GM18505 (cell line): ENCODE results near the gene PIK3CD.
"Not testable (repeated sequence)": the region's sequence is repeated elsewhere in the genome, so short reads cannot be mapped to it uniquely, and the experiment has no call there.

ENCODE experiments used
- ATAC-seq: cut with Tn5 transposase; IDR thresholded peaks from one replicate; pipeline ENCODE4 v1.9.1; 2021; ENCODE audit not compliant: unreplicated experiment
- POLR2A ChIP-seq: IDR thresholded peaks from 4 replicates; pipeline ENCODE4 v1.6.1; 2011; ENCODE audit warnings: borderline replicate concordance; ENCODE audit not compliant: insufficient read depth, insufficient read length; ENCODE audit errors: extremely low read depth

The PIK3CD gene

DNA sequence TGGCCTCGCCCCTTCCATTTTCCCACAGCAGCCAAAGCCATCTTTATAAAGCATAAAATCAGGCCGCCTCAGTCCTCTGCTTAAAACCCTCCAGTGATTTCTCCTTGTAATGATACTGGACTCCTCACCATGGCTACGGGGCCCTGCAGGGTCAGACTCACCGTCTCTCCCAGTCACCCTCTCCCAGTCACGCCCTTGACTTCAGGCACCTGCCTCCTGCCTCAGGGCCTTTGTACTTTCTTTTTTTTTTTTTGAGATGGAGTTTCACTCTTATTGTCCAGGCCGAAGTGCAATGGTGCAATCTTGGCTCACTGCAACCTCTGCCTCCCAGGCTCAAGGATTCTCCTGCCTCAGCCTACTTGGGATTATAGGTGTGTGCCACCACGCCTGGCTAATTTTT lies 47.8 kb downstream of the PIK3CD start:
- no peak for ATAC-seq
- no peak for TF ChIP-seq POLR2A

DNA sequence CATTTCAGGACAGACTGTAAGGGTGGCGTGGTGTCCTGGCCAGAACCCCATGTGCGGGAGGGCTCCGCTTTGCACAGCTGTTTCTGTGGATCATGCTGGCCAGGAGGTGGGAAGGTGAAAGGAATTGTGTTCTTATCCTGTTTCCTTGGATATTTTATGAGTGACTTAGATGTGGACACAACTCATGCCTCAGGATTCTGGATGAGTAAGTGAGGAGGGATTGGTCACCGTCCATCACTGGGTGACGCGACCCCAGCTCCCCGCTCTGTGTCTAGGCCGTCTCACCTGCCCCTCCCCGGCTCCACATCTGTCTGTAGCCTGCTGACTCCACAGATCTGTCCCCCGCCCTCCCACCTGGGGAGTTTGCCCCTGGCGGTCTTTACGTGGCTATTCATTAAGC lies 48.8 kb downstream of the PIK3CD start:
- no peak for ATAC-seq
- TF ChIP-seq POLR2A: no peak

DNA sequence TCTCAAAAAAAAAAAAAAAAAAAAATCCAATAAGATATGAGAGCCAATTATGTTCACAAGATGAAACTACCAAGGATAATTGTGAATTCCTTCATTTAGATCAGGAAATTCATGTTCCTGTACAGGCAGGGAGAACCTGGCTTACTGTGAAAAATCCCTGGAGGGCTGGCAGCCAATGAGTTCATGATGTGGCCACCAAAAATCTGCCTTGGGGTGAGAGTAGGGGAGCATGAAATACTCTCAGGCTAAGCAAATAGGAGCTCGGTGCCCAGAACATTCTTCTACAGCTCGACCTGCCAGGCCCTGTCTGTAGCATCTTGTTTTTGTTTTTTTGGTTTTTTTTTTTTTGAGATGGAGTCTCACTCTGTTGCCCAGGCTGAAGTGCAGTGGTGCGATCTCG lies 50.1 kb downstream of the PIK3CD start:
- no peak for TF ChIP-seq POLR2A
- no peak for ATAC-seq

DNA sequence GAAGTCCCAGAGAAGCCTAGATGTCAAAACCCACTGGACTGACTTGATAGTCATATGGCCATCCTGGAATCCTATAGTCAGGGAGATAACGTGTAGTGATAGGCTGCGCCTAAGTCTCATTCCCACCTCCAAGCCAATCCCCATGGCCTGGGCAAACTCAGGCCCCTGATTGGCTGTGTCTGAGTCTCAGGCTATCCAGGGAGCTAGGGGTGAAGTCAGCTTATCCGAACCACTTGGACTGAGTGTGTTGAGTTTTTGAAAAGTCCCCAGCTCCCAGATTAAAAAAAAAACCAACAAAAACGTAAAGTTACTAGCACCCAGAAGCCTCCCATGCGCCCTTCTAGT lies 51.6 kb downstream of the PIK3CD start:
- no peak for TF ChIP-seq POLR2A

DNA sequence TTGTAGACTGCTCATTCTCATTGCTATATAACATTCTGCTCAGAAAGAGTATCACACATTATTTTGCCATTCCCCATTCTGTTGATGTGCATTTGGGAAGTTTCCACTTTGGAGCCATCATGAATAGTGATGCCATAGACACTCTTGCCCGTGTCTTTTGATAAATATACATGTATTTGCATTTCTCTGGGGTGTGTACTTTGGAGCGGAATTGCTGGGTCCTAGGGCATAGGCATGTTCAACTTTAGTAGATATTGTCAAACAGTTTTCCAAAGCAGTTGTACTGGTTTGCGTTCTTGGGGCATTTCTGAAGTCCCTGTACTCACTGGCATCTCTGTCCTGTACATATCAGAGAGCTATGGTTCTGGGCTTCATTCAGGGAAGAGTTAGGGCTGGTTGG lies 52.1 kb downstream of the PIK3CD start:
- no peak for TF ChIP-seq POLR2A
- ATAC-seq: no peak

More for the DNA sequence above, 51.6 kb downstream of the PIK3CD start:
- no peak for ATAC-seq

DNA sequence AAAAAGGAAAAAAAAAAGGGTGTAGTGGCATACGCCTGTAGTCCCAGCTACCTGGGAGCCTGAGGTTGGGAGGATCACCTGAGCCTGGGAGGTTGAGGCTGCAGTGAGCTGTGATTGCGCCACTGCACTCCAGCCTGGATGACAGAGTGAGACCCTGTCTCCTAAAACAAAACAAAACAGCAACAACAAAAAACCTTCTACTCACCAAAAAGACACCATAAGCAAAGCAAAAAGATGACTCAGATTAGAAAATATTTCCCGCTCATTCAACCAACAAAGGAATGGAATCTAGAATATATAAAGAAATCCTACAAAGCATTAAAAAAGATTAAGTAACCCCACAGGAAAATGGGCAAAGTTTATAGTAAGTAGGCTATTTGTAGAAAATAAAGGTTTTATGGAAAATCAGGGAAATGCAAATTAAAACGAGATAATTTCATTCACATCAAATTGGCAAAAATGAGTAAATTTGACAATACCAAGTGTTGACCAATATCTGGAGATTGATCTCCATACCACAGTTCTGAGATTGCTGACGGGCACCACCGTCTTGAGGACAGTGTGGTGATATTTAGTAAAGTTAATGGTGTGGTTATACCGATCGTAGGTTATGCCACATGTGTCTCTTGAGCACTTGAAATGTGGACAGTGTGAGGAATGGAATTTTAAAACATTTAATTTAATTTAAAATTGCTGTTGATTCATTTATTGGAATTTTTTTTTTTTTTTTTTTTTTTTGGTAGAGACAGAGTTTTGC lies 54.0 kb downstream of the PIK3CD start:
- no peak for ATAC-seq
- TF ChIP-seq POLR2A: no peak

DNA sequence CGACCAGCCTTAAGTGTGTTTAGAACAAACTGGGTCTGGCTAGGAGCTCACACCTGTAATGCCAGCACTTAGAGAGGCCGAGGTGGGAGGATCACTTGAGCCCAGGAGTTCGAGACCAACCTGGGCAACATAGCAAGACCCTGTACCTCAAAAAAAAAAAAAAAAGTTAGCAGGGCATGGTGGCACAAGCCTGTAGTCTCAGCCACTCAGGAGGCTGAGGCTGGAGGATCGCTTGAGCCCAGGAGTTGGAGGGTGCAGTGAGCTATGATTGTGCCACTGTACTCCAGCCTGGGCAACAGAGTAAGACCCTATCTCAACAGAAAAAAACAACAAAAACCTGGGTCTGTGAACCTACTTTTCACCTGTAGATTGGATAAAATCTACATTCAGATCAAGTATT lies 54.6 kb downstream of the PIK3CD start:
- ATAC-seq: no peak
- TF ChIP-seq POLR2A: no peak

DNA sequence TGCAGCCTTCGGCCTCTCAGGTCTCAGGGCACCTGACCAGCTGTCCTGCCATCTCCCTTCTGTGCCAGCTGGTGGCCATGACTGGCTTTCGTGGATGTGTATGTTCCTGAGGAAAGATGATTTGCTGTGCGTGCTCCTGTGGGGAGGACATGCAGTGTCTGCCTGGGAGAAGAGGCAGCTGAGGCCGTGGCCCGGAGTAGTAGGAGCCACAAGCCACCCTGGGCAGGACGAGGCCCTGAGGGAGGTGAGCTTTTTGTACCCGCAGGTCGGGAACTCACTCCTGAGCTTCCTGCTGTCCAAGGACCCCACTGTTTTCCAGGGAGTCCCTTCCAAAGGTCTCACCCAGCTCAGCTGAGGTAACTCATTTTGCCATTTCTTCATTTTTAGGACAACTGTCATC lies 58.5 kb downstream of the PIK3CD start:
- no peak for TF ChIP-seq POLR2A
- ATAC-seq: no peak

DNA sequence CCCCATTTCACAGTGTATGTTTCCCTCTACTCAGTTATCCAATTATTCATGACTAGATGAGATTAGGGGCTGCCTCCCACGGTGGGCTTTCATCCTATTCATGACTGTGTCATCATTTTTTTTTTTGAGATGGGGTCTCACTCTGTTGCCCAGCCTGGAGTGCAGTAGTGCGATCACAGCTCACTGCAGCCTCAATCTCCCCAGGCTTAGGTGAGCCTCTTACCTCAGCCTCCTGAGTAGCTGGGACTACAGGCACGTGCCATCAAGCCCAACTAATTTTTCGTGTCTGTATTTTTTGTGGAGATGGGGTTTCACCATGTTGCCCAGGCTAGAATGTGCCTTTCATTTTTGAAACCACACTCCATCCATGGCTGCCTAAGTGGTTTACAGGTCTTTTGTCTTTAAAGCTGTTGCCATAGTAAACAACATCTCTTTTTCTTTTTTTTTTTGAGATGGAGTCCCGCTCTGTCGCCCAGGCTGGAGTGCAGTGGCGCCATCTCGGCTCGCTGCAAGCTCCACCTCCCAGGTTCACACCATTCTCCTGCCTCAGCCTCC lies 60.0 kb downstream of the PIK3CD start:
- ATAC-seq: no peak

DNA sequence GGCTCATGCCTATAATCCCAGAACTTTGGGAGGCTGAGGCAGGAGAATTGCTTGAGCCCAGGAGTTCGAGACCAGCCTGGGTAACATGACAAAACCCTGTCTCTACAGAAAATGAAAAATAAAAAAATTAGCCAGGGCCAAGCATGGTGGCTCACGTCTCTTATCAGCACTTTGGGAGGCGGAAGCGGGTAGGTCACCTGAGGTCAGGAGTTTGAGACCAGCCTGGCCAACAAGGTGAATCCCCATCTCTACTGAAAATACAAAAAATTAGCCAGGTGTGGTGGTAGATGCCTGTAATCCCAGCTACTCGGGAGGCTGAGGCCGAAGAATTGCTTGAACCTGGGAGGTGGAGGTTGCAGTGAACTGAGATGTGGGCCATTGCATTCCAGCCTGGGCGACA lies 61.2 kb downstream of the PIK3CD start:
- ATAC-seq: not testable (repeated sequence)

More for the DNA sequence above, 60.0 kb downstream of the PIK3CD start:
- TF ChIP-seq POLR2A: no peak

DNA sequence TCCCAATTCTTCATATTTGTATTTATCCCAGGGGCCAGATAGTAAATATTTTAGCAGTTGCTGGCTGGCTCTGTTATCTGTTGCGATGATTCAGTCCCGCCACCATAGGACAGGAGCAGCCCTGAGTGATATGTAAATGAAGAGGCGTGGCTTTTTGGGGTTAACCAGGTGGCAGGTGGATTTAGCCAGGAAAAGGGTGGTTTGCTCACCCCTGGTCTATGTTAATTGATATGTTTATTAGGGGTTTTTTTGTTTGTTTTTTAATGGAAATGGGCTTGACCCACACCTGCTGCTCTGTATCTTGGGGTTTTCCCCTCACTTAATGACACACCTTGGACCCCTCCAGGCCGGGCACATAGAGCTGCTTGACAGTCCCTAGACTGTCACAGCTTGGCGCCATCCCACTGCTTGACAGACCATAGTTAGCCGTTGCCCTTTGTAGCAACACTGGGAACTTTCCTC lies 62.8 kb downstream of the PIK3CD start:
- no peak for TF ChIP-seq POLR2A

DNA sequence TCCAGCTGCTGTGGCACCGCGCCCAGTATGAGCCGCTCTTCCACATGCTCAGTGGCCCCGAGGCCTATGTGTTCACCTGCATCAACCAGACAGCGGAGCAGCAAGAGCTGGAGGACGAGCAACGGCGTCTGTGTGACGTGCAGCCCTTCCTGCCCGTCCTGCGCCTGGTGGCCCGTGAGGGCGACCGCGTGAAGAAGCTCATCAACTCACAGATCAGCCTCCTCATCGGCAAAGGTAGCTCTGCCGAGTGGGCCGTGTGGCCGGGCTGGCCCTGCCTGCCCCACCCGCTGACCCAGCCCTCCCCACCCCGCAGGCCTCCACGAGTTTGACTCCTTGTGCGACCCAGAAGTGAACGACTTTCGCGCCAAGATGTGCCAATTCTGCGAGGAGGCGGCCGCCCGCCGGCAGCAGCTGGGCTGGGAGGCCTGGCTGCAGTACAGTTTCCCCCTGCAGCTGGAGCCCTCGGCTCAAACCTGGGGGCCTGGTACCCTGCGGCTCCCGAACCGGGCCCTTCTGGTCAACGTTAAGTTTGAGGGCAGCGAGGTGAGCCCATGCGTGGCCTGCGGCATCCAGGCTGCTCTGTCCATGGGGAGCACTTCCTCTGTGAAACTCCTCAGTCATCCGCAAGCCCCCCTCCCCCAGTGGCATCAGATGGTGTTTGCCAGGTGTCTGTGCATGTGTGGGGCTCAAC lies 64.2 kb downstream of the PIK3CD start:
- no peak for ATAC-seq
- TF ChIP-seq POLR2A: no peak

More for the DNA sequence above, 62.8 kb downstream of the PIK3CD start:
- no peak for ATAC-seq

DNA sequence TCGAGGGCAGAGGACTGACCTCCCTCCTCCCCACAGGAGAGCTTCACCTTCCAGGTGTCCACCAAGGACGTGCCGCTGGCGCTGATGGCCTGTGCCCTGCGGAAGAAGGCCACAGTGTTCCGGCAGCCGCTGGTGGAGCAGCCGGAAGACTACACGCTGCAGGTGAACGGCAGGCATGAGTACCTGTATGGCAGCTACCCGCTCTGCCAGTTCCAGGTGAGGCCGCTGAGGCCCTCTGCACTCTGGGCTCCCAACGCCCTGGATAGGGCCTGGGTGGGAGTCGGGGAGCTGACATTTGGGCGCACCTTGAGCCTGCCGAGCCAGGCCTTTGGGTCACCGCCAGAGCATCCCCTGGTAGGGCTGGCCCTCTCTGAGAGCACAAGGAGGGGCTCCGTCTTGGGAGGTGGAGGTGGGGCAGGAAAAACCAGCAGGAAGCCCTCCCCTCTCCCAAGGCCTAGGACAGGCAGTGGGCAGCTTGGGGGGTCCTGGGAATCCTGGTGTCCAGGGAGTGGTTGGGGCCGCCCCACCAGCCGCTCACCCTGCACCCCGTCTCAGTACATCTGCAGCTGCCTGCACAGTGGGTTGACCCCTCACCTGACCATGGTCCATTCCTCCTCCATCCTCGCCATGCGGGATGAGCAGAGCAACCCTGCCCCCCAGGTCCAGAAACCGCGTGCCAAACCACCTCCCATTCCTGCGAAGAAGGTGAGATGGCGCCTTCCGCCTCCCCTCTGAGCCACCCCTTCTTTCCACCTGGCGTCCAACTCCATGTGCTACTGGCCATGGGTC lies 65.1 kb downstream of the PIK3CD start:
- no peak for TF ChIP-seq POLR2A
- no peak for ATAC-seq
